ENCODE measurements around the gene TAS2R43. TPM values are rescaled to one million over a fixed set of nuclear protein-coding genes. Genes with fewer than 3 reads are reported as not detected.

The TAS2R43 gene
- total and polyA plus RNA-seq, 2 experiments from 2014 or later = 0.69 to 2.6 TPM

- no peak overlapping the region for H3K4me3 ChIP-seq
- TF ChIP-seq EZH2phosphoT487 (IDR thresholded peaks at IDR 0.05; ENCODE audit: low read depth, severe bottlenecking, unreplicated experiment) = no peak
- TF ChIP-seq EZH2 (IDR thresholded peaks at IDR 0.05; ENCODE audit: borderline replicate concordance) = no peak
- TF ChIP-seq CTCF (IDR thresholded peaks at IDR 0.05; ENCODE audit: poor library complexity) = no peak
These were observed 10.1 kb downstream of the TAS2R43 start for GRCh38 chr12:11081987-11082386.

GRCh38 chr12:11078246-11078645 lies 13.9 kb downstream of the TAS2R43 start:
- H3K79me2 ChIP-seq = no peaks in the 10 kb centered on the region
- WGBS (ENCODE audit: low lambda C conversion rate, missing lambda C conversion rate) = 100% methylated on average over 1 of the region's 1 CpG
- H3K4me2 ChIP-seq = no peak overlapping the region
- no peak for DNase-seq (ENCODE audit: low spot score)
- no peaks in the 10 kb centered on the region for H3K4me1 ChIP-seq (ENCODE audit: insufficient read depth)
- no peaks in the 10 kb centered on the region for H3K27me3 ChIP-seq
- H3K27ac ChIP-seq = no peak overlapping the region
- H4K20me1 ChIP-seq (ENCODE audit: insufficient read depth, poor library complexity, severe bottlenecking) = no peaks in the 10 kb centered on the region
- no peaks in the 10 kb centered on the region for H3K36me3 ChIP-seq (replicated peaks; ENCODE audit: insufficient read depth, low read depth)
- TF ChIP-seq EZH2 (IDR thresholded peaks at IDR 0.05; ENCODE audit: borderline replicate concordance) = no peak
- no peak for TF ChIP-seq EZH2phosphoT487 (IDR thresholded peaks at IDR 0.05; ENCODE audit: low read depth, severe bottlenecking, unreplicated experiment)
- no peak for TF ChIP-seq CTCF (IDR thresholded peaks at IDR 0.05; ENCODE audit: poor library complexity)
- no peaks in the 10 kb centered on the region for H3K9me3 ChIP-seq (ENCODE audit: low read depth)
- H3K4me3 ChIP-seq = no peak overlapping the region
- H2AFZ ChIP-seq = no peak overlapping the region
- no peaks in the 10 kb centered on the region for H3K9me2 ChIP-seq (replicated peaks; ENCODE audit: insufficient read depth)

More at GRCh38 chr12:11081987-11082386, 10.1 kb downstream of the TAS2R43 start:
- Histone ChIP-seq H3K9me3 (ENCODE audit: low read depth) (no peaks in the 10 kb centered on the region), H3K9me2 (replicated peaks; ENCODE audit: insufficient read depth) (no peaks in the 10 kb centered on the region), H3K27ac (no peak overlapping the region), H3K4me2 (no peak overlapping the region), H2AFZ (no peak overlapping the region), H3K4me1 (ENCODE audit: insufficient read depth) (no peaks in the 10 kb centered on the region), H4K20me1 (ENCODE audit: insufficient read depth, poor library complexity, severe bottlenecking) (no peaks in the 10 kb centered on the region), H3K27me3 (no peaks in the 10 kb centered on the region), H3K79me2 (no peaks in the 10 kb centered on the region), H3K36me3 (replicated peaks; ENCODE audit: insufficient read depth, low read depth) (no peaks in the 10 kb centered on the region)
- WGBS (ENCODE audit: low lambda C conversion rate, missing lambda C conversion rate) = 96% methylated on average over 2 of the region's 2 CpGs
- DNase-seq (ENCODE audit: low spot score) = no peak

- H3K4me3 ChIP-seq = no peak overlapping the region
- no peaks in the 10 kb centered on the region for H3K27me3 ChIP-seq
- H3K79me2 ChIP-seq = no peaks in the 10 kb centered on the region
- no peaks in the 10 kb centered on the region for H3K36me3 ChIP-seq (replicated peaks; ENCODE audit: insufficient read depth, low read depth)
- no peak overlapping the region for H3K4me2 ChIP-seq
- H3K9me3 ChIP-seq (ENCODE audit: low read depth) = no peaks in the 10 kb centered on the region
- 66% methylated on average over 3 of the region's 3 CpGs for WGBS (ENCODE audit: low lambda C conversion rate, missing lambda C conversion rate)
- H3K4me1 ChIP-seq (ENCODE audit: insufficient read depth) = no peaks in the 10 kb centered on the region
- DNase-seq (ENCODE audit: low spot score) = no peak
- no peak overlapping the region for H3K27ac ChIP-seq
- TF ChIP-seq EZH2phosphoT487 (IDR thresholded peaks at IDR 0.05; ENCODE audit: low read depth, severe bottlenecking, unreplicated experiment) (no peak), CTCF (IDR thresholded peaks at IDR 0.05; ENCODE audit: poor library complexity) (no peak), EZH2 (IDR thresholded peaks at IDR 0.05; ENCODE audit: borderline replicate concordance) (no peak)
- no peaks in the 10 kb centered on the region for H3K9me2 ChIP-seq (replicated peaks; ENCODE audit: insufficient read depth)
- H2AFZ ChIP-seq = no peak overlapping the region
- no peaks in the 10 kb centered on the region for H4K20me1 ChIP-seq (ENCODE audit: insufficient read depth, poor library complexity, severe bottlenecking)
These were observed 16.5 kb downstream of the TAS2R43 start for GRCh38 chr12:11075642-11076041.

- Histone ChIP-seq H3K79me2 (peaks cover 2% of the 10 kb centered on the region), H3K9me3 (ENCODE audit: low read depth) (no peaks in the 10 kb centered on the region), H4K20me1 (ENCODE audit: insufficient read depth, poor library complexity, severe bottlenecking) (peaks cover 3% of the 10 kb centered on the region), H3K4me3 (no peak overlapping the region), H3K27ac (no peak overlapping the region), H3K36me3 (replicated peaks; ENCODE audit: insufficient read depth, low read depth) (no peaks in the 10 kb centered on the region), H3K4me2 (peak overlapping the region; percentile 61), H2AFZ (no peak overlapping the region), H3K27me3 (no peaks in the 10 kb centered on the region), H3K9me2 (replicated peaks; ENCODE audit: insufficient read depth) (no peaks in the 10 kb centered on the region), H3K4me1 (ENCODE audit: insufficient read depth) (no peaks in the 10 kb centered on the region)
- 45% methylated on average over 4 of the region's 4 CpGs for WGBS (ENCODE audit: low lambda C conversion rate, missing lambda C conversion rate)
- no peak for DNase-seq (ENCODE audit: low spot score)
- TF ChIP-seq EZH2 (IDR thresholded peaks at IDR 0.05; ENCODE audit: borderline replicate concordance) (no peak), EZH2phosphoT487 (IDR thresholded peaks at IDR 0.05; ENCODE audit: low read depth, severe bottlenecking, unreplicated experiment) (no peak), CTCF (IDR thresholded peaks at IDR 0.05; ENCODE audit: poor library complexity) (no peak)
These were observed 20.7 kb downstream of the TAS2R43 start for GRCh38 chr12:11071414-11071813.

All from hepatocyte (in vitro differentiated cells).